Activated naive CD8-positive, alpha-beta T cell treated with anti-CD3 and anti-CD28 coated beads, Interleukin-2, amount 10 ng/mL, durations not matched to agents 7 days and 5 days (primary cell): ENCODE measurements around the gene DSG2. TPM values are rescaled to one million over a fixed set of nuclear protein-coding genes. Genes with fewer than 3 reads are reported as not detected.
"Not testable (repeated sequence)": the region's sequence is repeated elsewhere in the genome, so short reads cannot be mapped to it uniquely, and the experiment has no call there.

Experiments
- ATAC-seq: fragments of 150-1000 bp; cut with Tn5 transposase; one replicate; pipeline ENCODE4 v1.10.0; 2021; ENCODE audit warnings: low read depth, moderate library complexity
- POLR2A ChIA-PET: fragments of 350-600 bp; sonication (Branson Sonifier 250); formaldehyde crosslinking; loops from one replicate; lab custom pipeline; 2021; ENCODE audit warnings: antibody characterized with exemption; lab: Charles Lee
- DNase-seq: peaks from one replicate; pipeline ENCODE4 v3.0.0; 2021
- H3K27ac Mint-ChIP-seq: one replicate; pipeline ENCODE4 v1.8.0; 2022; ENCODE audit warnings: mild to moderate bottlenecking, mixed read lengths
- H3K27me3 Mint-ChIP-seq: one replicate; pipeline ENCODE4 v1.8.0; 2022; ENCODE audit warnings: mild to moderate bottlenecking, moderate library complexity, mixed read lengths
- H3K36me3 Mint-ChIP-seq: one replicate; pipeline ENCODE4 v1.8.0; 2021; ENCODE audit warnings: mild to moderate bottlenecking, mixed read lengths
- H3K4me1 Mint-ChIP-seq: one replicate; pipeline ENCODE4 v1.8.0; 2021; ENCODE audit warnings: mixed read lengths
- H3K4me3 Mint-ChIP-seq: one replicate; pipeline ENCODE4 v1.8.0; 2022; ENCODE audit warnings: mild to moderate bottlenecking, moderate library complexity, mixed read lengths
- H3K9me3 Mint-ChIP-seq: one replicate; pipeline ENCODE4 v1.8.0; 2021; ENCODE audit warnings: mixed read lengths
- total RNA-seq, 2 experiments: library from RNA; stranded (reverse); gene quantifications; one replicate each; pipeline ENCODE4 v1.2.3, GENCODE V29; 2021

Gene DSG2
- total RNA-seq, 2 experiments from 2014 or later = 0.25 to 0.28 TPM

DNA sequence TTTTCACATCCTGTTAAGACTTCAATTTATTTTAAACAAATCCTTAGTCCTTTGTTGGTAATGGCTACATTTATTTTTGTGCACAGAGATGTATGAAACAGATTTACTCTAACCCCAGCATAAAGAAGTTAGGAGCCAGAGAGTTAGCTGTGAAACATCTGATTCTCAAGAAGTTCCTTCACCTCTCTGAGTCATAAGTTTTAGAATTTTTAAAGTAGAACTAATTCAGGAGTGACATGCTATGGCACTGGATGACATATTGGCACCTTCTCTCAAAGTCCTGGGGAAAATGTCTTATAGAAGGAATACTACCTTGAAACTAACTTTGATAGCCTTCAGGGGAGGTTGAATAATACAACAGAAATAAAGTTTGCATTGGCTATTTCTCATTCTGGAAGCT is 6.4 kb upstream of the DSG2 start:
- DNase-seq = no peak
- no peak overlapping the region for H3K27ac Mint-ChIP-seq
- H3K36me3 Mint-ChIP-seq = no peaks in the 10 kb centered on the region
- peaks cover 9% of the 10 kb centered on the region for H3K27me3 Mint-ChIP-seq
- ATAC-seq = no peak
- POLR2A ChIA-PET = no interaction called here
- H3K4me3 Mint-ChIP-seq = no peak overlapping the region
- no peaks in the 10 kb centered on the region for H3K9me3 Mint-ChIP-seq
- no peaks in the 10 kb centered on the region for H3K4me1 Mint-ChIP-seq

DNA sequence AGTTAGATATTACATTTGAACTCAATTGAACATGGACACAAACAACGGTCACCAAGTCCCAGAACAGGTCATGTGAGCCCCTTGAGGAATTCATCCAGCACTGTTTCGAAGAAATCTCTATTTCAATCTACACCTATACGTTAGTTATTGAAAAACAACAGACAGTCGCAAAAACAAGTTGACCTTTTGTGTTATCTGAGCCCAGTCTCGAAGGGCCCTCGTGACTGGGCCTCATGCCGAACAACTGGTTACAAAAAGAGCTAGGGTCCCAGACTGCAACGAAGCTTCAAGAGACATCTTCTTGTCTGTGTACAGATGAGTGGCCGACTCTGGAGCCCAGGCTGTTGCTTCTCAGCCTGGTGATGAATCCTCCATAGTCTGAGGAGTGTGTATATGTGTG is 5.3 kb upstream of the DSG2 start:
- DNase-seq (no peak), ATAC-seq (no peak)
- peaks cover 18% of the 10 kb centered on the region for H3K27me3 Mint-ChIP-seq
- H3K4me1 Mint-ChIP-seq = no peaks in the 10 kb centered on the region
- no peaks in the 10 kb centered on the region for H3K9me3 Mint-ChIP-seq
- no peak overlapping the region for H3K27ac Mint-ChIP-seq
- POLR2A ChIA-PET = no interaction called here
- no peak overlapping the region for H3K4me3 Mint-ChIP-seq
- no peaks in the 10 kb centered on the region for H3K36me3 Mint-ChIP-seq

DNA sequence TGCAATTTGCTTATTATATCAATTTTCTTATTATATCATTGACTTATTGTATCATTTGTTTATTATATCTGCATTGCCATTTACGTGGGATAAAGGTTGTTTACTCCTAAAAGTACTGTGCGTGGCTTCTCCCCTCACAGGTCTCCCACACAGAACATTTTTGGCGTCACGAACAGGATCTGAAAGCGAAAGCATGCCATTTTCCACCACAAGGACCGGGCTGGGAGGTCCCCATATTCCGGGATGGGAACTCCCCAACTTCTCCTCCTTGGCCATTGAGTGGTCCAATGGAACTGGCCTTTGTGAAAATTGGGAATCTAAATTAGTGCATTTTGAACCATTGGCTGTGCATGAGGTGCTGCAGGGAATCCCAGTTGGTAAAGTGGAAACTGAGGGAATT is 4.8 kb upstream of the DSG2 start:
- DNase-seq (no peak), ATAC-seq (no peak)
- Mint-ChIP-seq H3K36me3 (no peaks in the 10 kb centered on the region), H3K27me3 (peaks cover 18% of the 10 kb centered on the region), H3K9me3 (no peaks in the 10 kb centered on the region), H3K4me1 (no peaks in the 10 kb centered on the region), H3K27ac (no peak overlapping the region), H3K4me3 (no peak overlapping the region)
- POLR2A ChIA-PET = no interaction called here

GRCh38 chr18:31493941-31494340 is 4.0 kb upstream of the DSG2 start:
- Mint-ChIP-seq H3K9me3 (no peaks in the 10 kb centered on the region), H3K27me3 (peaks cover 24% of the 10 kb centered on the region), H3K36me3 (no peaks in the 10 kb centered on the region), H3K4me1 (peaks cover 3% of the 10 kb centered on the region), H3K4me3 (no peak overlapping the region), H3K27ac (no peak overlapping the region)
- DNase-seq (no peak), ATAC-seq (no peak)
- POLR2A ChIA-PET = no interaction called here

DNA sequence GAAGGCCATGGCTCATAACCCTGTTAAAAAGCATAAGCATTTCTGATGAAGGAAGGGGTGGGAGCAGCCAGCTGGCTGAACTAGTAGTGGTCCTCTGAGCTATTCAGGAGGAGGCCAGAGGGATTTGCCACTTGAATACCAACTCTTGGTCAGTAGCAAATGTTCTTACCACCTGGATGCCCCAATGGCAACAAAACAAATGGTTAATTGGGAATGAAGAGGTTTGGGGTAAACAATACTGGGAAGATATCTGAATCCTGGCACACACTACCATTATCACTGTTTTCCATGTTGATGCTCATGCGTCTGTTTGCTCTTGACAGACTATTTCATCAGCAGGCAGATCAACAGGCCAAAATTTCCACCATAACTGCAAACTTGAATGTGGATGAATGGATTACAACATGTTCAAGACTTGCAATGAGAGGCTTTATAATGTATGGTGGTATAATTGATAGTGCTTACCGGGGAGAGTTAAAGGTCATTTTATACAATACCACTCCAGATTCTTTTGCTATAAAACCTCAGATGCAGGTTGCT is 3.2 kb upstream of the DSG2 start:
- H3K4me1 Mint-ChIP-seq, ATAC-seq, H3K9me3 Mint-ChIP-seq, H3K4me3 Mint-ChIP-seq, DNase-seq, H3K36me3 Mint-ChIP-seq, POLR2A ChIA-PET, H3K27ac Mint-ChIP-seq: not testable (repeated sequence)
- peaks cover 26% of the 10 kb centered on the region for H3K27me3 Mint-ChIP-seq

DNA sequence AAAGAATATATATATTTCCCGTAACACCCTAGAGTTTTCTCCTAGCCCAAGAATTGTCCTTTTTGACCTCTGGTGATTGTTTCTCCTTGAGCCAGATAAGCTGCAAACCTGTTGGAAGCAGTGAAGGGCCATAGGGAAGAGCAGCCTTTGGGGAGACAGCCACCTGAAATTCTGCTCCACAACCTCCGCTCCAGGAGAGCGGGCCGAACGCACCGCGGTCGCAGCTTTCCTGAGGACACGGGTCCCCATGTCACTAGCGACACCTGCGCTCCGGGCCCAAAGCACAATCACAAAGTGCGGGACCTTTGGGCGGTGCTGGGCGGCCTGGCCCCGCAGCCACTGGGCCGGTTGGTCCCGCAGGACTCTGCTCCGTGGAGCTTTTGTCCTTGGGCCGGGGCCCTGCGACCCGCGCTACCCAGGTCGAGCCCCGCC is 557 bp upstream of the DSG2 start:
- POLR2A ChIA-PET = no interaction called here

GRCh38 chr18:31498574-31499524 is 872 bp downstream of the DSG2 start:
- POLR2A ChIA-PET = no interaction called here
- Mint-ChIP-seq H3K27ac (no peak overlapping the region), H3K36me3 (no peaks in the 10 kb centered on the region), H3K4me3 (peak overlapping the region; percentile 84), H3K27me3 (peaks cover 34% of the 10 kb centered on the region), H3K4me1 (peaks cover 6% of the 10 kb centered on the region), H3K9me3 (no peaks in the 10 kb centered on the region)
- DNase-seq (no peak), ATAC-seq (no peak)

More for the DNA sequence above, 557 bp upstream of the DSG2 start:
- no peak overlapping the region for H3K4me3 Mint-ChIP-seq
- no peaks in the 10 kb centered on the region for H3K9me3 Mint-ChIP-seq
- H3K27ac Mint-ChIP-seq = no peak overlapping the region
- ATAC-seq (no peak), DNase-seq (peak; percentile 20)
- peaks cover 6% of the 10 kb centered on the region for H3K4me1 Mint-ChIP-seq
- H3K36me3 Mint-ChIP-seq = no peaks in the 10 kb centered on the region
- peaks cover 38% of the 10 kb centered on the region for H3K27me3 Mint-ChIP-seq

GRCh38 chr18:31500051-31500688 is 2.2 kb downstream of the DSG2 start:
- no peak overlapping the region for H3K4me3 Mint-ChIP-seq
- POLR2A ChIA-PET = no interaction called here
- H3K36me3 Mint-ChIP-seq = no peaks in the 10 kb centered on the region
- no peak for ATAC-seq
- no peaks in the 10 kb centered on the region for H3K9me3 Mint-ChIP-seq
- DNase-seq = no peak
- peaks cover 6% of the 10 kb centered on the region for H3K4me1 Mint-ChIP-seq
- H3K27me3 Mint-ChIP-seq = peaks cover 34% of the 10 kb centered on the region
- H3K27ac Mint-ChIP-seq = no peak overlapping the region

- Mint-ChIP-seq H3K27ac (no peak overlapping the region), H3K27me3 (peaks cover 25% of the 10 kb centered on the region), H3K4me3 (no peak overlapping the region), H3K9me3 (peaks cover 2% of the 10 kb centered on the region), H3K36me3 (no peaks in the 10 kb centered on the region), H3K4me1 (peaks cover 6% of the 10 kb centered on the region)
- no peak for ATAC-seq
- POLR2A ChIA-PET = no interaction called here
- no peak for DNase-seq
Observed at GRCh38 chr18:31503011-31503410, 5.0 kb downstream of the DSG2 start.

DNA sequence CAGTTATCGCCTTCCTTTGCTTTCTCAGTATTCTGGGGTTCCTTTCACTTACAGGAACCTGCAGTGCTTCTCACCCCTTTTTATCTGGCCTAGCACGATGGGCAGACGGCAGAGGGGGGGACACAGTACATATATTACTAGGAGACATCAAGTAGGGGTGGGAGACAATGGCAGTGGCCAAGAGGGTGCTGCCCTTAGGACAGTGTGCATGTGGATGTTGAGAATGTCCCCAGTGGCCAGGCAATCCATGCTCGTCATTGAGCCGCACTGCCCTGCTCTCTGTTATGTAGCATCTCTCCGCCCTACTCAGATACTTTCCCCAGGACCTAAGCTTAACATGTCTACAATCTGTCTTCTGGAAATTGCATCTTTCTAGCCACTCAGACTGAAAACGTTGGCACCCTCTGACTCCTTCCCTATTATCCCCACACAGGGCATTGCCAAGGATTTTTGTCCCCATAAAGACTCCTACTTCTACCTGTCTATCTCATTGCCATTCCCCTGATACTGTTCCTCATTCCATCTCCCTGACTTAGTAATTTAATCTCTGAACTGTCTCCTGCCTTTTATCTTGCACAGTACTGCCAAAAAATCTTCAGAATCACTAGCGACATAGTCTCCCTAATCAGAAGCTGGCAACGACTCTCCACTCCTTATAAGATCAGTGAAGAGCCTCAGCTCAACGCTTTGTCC is 6.6 kb downstream of the DSG2 start:
- Mint-ChIP-seq H3K4me3 (no peak overlapping the region), H3K9me3 (peaks cover 2% of the 10 kb centered on the region), H3K36me3 (no peaks in the 10 kb centered on the region), H3K27ac (no peak overlapping the region), H3K27me3 (peaks cover 12% of the 10 kb centered on the region), H3K4me1 (no peaks in the 10 kb centered on the region)
- no peak for DNase-seq
- ATAC-seq = no peak
- POLR2A ChIA-PET = no interaction called here

DNA sequence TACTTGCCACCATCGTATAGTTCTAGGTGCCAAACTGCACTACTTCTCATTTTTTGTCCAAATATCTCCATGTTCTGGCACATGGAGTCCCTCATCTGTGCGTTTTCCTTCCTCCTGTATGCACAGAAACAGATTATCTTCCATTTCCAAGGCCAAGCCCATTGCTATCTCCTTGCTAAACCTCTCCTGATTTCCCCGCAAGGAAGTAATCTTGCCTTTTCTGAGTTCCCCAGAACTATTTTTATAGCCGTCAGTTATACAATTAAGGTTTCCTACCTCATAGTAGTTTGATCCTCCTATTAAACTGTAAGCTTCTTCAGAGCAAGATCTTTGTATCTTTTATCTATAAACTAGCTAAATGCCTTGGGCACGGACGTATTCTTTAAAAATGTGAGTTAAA is 7.2 kb downstream of the DSG2 start:
- no peak overlapping the region for H3K4me3 Mint-ChIP-seq
- peaks cover 11% of the 10 kb centered on the region for H3K27me3 Mint-ChIP-seq
- H3K9me3 Mint-ChIP-seq = peaks cover 2% of the 10 kb centered on the region
- H3K4me1 Mint-ChIP-seq = no peaks in the 10 kb centered on the region
- no peaks in the 10 kb centered on the region for H3K36me3 Mint-ChIP-seq
- POLR2A ChIA-PET = no interaction called here
- H3K27ac Mint-ChIP-seq = no peak overlapping the region
- no peak for DNase-seq
- no peak for ATAC-seq

GRCh38 chr18:31506024-31506742 is 8.2 kb downstream of the DSG2 start:
- peaks cover 3% of the 10 kb centered on the region for H3K27me3 Mint-ChIP-seq
- H3K4me3 Mint-ChIP-seq = no peak overlapping the region
- ATAC-seq (no peak), DNase-seq (no peak)
- no peaks in the 10 kb centered on the region for H3K4me1 Mint-ChIP-seq
- peaks cover 2% of the 10 kb centered on the region for H3K9me3 Mint-ChIP-seq
- no peak overlapping the region for H3K27ac Mint-ChIP-seq
- POLR2A ChIA-PET = no interaction called here
- H3K36me3 Mint-ChIP-seq = no peaks in the 10 kb centered on the region

- H3K4me3 Mint-ChIP-seq, H3K27ac Mint-ChIP-seq, H3K9me3 Mint-ChIP-seq, DNase-seq, H3K27me3 Mint-ChIP-seq, H3K36me3 Mint-ChIP-seq, ATAC-seq, H3K4me1 Mint-ChIP-seq, POLR2A ChIA-PET: not testable (repeated sequence)
Observed at GRCh38 chr18:31507124-31507523, 9.1 kb downstream of the DSG2 start.
